ENCODE measurements around the gene U2AF1L4. TPM values are rescaled to one million over a fixed set of nuclear protein-coding genes. Genes with fewer than 3 reads are reported as not detected.
A peak's percentile ranks its signal among the peaks of the same experiment; 100 is the strongest.

U2AF1L4 gene
- total RNA-seq, 1 donor from 2014 or later: 7.8 TPM

DNA sequence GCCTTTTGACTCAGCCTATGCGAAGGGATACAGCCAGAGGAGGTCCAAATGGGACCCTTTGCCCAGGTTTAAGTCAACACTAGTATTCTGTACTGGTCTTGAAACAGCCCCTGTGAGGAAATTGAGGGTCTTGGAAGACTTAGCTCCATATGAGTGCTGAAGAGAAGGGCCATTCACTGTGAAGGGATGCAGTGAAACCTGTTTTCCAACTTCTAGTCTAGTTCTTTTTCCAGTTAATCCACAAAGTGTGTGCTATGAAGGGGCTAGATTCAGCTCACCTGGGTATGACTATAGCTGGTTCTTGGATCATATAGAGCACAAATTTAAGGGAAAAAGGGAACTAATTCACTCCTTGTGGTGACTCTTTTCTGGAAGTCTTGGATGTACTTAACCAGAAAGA is 36.8 kb downstream of the U2AF1L4 start:
- DNase-seq: no peak

DNA sequence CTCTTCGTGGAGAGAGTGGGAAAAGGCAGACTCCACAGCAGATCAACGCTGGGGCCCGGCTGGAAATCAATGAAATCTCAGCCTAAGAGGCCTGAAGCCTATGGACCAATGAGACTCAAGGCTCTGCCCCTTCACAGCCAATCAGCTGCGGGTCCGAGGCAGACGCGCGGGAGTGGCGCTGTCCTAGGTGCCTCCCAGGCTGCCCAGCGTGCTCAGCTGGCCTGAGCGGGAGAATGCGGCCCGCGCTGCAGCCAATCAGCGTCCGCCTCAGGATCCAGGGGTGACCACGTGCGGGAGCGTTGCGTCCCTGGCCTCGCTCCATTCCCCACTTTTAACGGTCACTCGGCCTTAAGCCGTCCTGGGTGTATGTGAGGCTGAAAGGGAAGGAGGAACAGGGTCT is 41.0 kb downstream of the U2AF1L4 start, which contains the start of gene ZBTB32:
Gene ZBTB32 (plus strand): TSS at position 341 of the 400 bp plus-strand sequence. CDS start 10,069 bp downstream, outside the sequence.
- peak; percentile 80 for DNase-seq

DNA sequence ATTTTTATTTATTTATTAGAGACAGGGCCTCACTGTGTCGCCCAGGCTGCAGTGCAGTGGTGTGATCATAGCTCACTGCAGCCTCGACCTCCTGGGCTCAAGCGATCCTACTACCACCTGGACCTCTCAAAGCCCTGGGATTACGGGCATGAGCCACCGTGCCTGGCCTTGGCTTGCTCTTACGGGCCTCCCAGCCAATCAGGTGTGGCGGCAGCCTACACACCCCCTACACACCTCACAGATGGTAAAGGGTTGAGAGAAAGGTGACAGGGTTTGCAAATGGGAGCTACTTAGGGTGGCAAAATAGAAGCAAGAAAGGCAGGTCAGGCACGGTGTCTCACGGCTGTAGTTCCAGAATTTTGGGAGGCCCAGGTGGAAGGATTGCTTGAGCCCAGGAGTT is 41.9 kb downstream of the U2AF1L4 start:
- DNase-seq: no peak

GRCh38 chr19:35702223-35703012 is 42.8 kb downstream of the U2AF1L4 start:
- DNase-seq: peak; percentile 99

DNA sequence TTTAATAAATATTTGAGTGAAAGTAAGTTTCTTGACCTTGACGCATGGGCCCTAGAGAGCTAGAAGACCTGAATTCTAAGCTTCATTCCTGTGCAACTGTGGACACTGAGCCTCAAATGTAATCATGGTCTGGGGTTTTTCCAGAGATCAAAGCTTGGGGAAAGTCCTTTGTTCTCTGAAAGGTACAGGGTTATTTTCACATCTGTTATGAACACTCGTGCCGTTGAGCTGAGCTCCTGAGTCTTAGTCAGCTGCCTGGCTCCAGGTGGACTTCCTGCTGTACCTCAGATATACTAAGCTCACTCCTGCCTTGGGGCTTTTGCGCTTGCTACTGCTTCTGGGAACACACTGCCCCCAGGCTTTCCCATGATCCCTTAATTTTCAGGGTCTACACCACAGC is 48.4 kb downstream of the U2AF1L4 start:
- no peak for DNase-seq

- DNase-seq: no peak
Measured at GRCh38 chr19:35695895-35696422, 49.3 kb downstream of the U2AF1L4 start.

GRCh38 chr19:35693835-35694599 is 51.2 kb downstream of the U2AF1L4 start:
- peak; percentile 90 for DNase-seq

DNA sequence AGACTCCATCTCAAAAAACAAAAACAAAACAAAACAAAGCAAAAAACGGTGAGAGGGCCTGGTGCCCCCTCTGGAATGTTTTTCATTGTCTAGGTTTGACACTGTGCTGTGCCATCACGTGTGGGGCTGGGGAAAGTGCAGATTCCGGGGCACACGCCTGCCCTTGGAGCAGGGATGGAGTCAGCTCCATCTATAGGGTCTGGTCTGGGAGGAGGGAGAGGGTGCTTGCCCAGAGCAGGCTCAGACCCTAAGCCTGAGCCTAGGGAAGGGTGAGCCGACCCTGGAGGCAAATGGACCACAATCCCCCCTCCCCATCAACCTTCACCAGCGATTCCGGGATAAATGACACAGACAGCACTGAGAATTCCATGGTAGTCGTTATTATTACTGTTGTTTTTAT is 51.8 kb downstream of the U2AF1L4 start:
- no peak for DNase-seq

Other genes starting within 250 kb of the U2AF1L4 start
- gene DMKN, start 231.8 kb downstream of the U2AF1L4 start, total RNA-seq: 0.34 TPM in 1 of 2 replicates, not detected in the other
- gene SBSN, start 217.1 kb downstream of the U2AF1L4 start, total RNA-seq: 0.09 TPM in 1 of 2 replicates, not detected in the other
- gene GAPDHS, start 212.0 kb downstream of the U2AF1L4 start, total RNA-seq: not detected in 2 replicates
- gene TMEM147, start 199.8 kb downstream of the U2AF1L4 start, total RNA-seq: 57.4 and 68.8 TPM in 2 replicates
- not detected in 2 replicates for gene ATP4A, start 181.8 kb downstream of the U2AF1L4 start, total RNA-seq
- gene PMIS2, start 159.2 kb downstream of the U2AF1L4 start, total RNA-seq: not detected in 2 replicates
- 4.8 and 11.1 TPM in 2 replicates for gene HAUS5, start 132.7 kb downstream of the U2AF1L4 start, total RNA-seq
- gene RBM42, start 116.4 kb downstream of the U2AF1L4 start, total RNA-seq: 45.4 and 47.6 TPM in 2 replicates
- 0.09 and 0.17 TPM in 2 replicates for gene ETV2, start 103.7 kb downstream of the U2AF1L4 start, total RNA-seq
- 236 and 493 TPM in 2 replicates for gene COX6B1, start 97.1 kb downstream of the U2AF1L4 start, total RNA-seq
- 0.09 TPM in 1 of 2 replicates, not detected in the other for gene UPK1A, start 78.9 kb downstream of the U2AF1L4 start, total RNA-seq
- not detected in 2 replicates for gene ZBTB32, start 40.9 kb downstream of the U2AF1L4 start, total RNA-seq
- 7.3 and 15.4 TPM in 2 replicates for gene KMT2B, start 27.4 kb downstream of the U2AF1L4 start, total RNA-seq
- gene IGFLR1, start 3.0 kb downstream of the U2AF1L4 start, total RNA-seq: 1.9 and 2.2 TPM in 2 replicates
- gene PSENEN, start 233 bp upstream of the U2AF1L4 start, total RNA-seq: 15.1 and 16.1 TPM in 2 replicates
- 4.7 and 8.2 TPM in 2 replicates for gene LIN37, start 3.2 kb upstream of the U2AF1L4 start, total RNA-seq
- gene HSPB6, start 11.6 kb upstream of the U2AF1L4 start, total RNA-seq: 0.17 and 1.2 TPM in 2 replicates
- 3.3 and 3.7 TPM in 2 replicates for gene PROSER3, start 12.8 kb upstream of the U2AF1L4 start, total RNA-seq
- 4.7 and 4.8 TPM in 2 replicates for gene ARHGAP33, start 30.1 kb upstream of the U2AF1L4 start, total RNA-seq
- gene PRODH2, start 67.4 kb upstream of the U2AF1L4 start, total RNA-seq: not detected in 2 replicates
- not detected in 2 replicates for gene NPHS1, start 107.1 kb upstream of the U2AF1L4 start, total RNA-seq
- gene KIRREL2, start 111.5 kb upstream of the U2AF1L4 start, total RNA-seq: not detected in 2 replicates
- gene APLP1, start 123.2 kb upstream of the U2AF1L4 start, total RNA-seq: 1.9 and 2.5 TPM in 2 replicates
- 2.7 and 3.2 TPM in 2 replicates for gene NFKBID, start 155.1 kb upstream of the U2AF1L4 start, total RNA-seq
- 0.19 TPM in 1 of 2 replicates, not detected in the other for gene HCST, start 157.1 kb upstream of the U2AF1L4 start, total RNA-seq
- not detected in 2 replicates for gene TYROBP, start 162.9 kb upstream of the U2AF1L4 start, total RNA-seq
- gene LRFN3, start 191.0 kb upstream of the U2AF1L4 start, total RNA-seq: 3.6 and 3.7 TPM in 2 replicates
- 10.1 and 19.6 TPM in 2 replicates for gene SDHAF1, start 249.8 kb upstream of the U2AF1L4 start, total RNA-seq